ENCODE data around the gene FXR2. TPM values are rescaled to one million over a fixed set of nuclear protein-coding genes. Genes with fewer than 3 reads are reported as not detected.
A peak's percentile ranks its signal among the peaks of the same experiment; 100 is the strongest.
"Not testable (repeated sequence)": the region's sequence is repeated elsewhere in the genome, so short reads cannot be mapped to it uniquely, and the experiment has no call there.

FXR2 gene
- polyA plus RNA-seq, 3 donors, result 48.9 to 54.0 (median 52.3) TPM

GRCh38 chr17:7631398-7632380 is 17.0 kb upstream of the FXR2 start:
- DNase-seq, result no peak

- no peak for DNase-seq
These were observed 15.4 kb upstream of the FXR2 start, which contains the start of gene SHBG for GRCh38 chr17:7629939-7630571. Gene SHBG (plus strand): TSS chr17:7630135. CDS start chr17:7630173, 38 bp downstream.

GRCh38 chr17:7627250-7628121 is 12.8 kb upstream of the FXR2 start, which contains the start of gene SAT2:
Gene SAT2 (minus strand): TSS chr17:7627821. CDS start chr17:7627635, 186 bp downstream.
- peak; percentile 94 for DNase-seq

GRCh38 chr17:7626956-7627249 is 12.2 kb upstream of the FXR2 start:
- no peak for DNase-seq

DNA sequence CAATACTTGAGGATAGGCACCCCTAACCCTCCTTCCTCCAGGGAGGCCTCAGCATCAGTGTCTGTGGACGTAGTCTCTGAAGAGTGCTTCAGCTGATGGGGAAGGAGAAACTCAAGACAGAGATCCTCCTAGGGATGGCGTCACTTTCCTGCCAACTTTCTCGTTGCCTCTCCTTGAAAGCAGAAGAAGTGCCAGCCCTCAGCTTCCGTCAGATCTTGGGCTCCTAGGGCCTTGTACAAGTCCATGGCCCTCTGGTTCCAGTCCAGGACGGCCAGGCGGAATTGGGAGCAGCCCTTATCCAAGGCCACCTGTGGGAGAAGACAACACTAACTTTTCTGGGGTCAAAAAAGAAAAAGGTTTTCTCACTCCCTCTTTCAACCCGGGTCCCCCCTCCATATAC is 11.6 kb upstream of the FXR2 start:
- no peak for DNase-seq

DNA sequence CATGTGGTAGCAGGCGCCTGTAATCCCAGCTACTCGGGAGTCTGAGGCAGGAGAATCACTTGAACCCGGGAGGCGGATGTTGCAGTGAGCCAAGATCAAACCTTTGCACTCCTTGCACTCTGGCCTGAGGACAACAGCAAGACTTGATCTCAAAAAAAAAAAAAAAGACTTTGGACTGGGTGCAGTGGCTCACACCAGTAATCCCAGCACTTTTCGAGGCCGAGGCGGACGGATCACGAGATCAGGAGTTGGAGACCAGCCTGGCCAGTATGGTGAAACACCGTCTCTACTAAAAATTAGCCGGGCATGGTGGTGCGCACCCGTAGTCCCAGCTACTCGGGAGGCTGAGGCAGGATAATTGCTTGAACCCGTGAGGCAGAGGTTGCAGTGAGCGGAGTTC is 11.1 kb upstream of the FXR2 start:
- DNase-seq, result not testable (repeated sequence)

- DNase-seq, result no peak
These were observed 9.0 kb upstream of the FXR2 start for GRCh38 chr17:7623661-7624060.

- no peak for DNase-seq
These were observed 6.1 kb upstream of the FXR2 start for GRCh38 chr17:7620835-7621234.

DNA sequence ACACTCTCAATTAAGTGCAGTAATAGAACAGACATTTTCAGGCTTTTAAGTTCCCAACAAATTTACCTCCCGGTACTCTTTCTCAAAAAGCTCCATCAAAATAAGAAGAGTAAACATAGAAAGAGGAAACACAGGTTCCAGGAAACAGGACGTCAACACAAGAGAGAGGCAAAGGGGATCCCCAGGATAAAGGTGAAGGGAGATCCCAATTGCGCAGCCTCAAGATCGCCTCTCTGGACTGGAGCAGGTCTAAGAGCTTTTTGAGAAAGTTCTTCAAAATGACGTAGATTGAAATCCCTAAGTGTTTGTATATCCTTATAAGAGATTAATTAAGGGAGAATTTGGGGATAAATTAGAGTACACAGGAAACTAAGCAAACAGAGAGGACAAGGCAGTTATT is 3.9 kb upstream of the FXR2 start:
- DNase-seq, result no peak

- DNase-seq, result no peak
These were observed 609 bp upstream of the FXR2 start for GRCh38 chr17:7615265-7615747.

- no peak for DNase-seq
These were observed 800 bp downstream of the FXR2 start for GRCh38 chr17:7613769-7614424.

GRCh38 chr17:7612294-7612640 is 2.4 kb downstream of the FXR2 start:
- DNase-seq, result no peak

DNA sequence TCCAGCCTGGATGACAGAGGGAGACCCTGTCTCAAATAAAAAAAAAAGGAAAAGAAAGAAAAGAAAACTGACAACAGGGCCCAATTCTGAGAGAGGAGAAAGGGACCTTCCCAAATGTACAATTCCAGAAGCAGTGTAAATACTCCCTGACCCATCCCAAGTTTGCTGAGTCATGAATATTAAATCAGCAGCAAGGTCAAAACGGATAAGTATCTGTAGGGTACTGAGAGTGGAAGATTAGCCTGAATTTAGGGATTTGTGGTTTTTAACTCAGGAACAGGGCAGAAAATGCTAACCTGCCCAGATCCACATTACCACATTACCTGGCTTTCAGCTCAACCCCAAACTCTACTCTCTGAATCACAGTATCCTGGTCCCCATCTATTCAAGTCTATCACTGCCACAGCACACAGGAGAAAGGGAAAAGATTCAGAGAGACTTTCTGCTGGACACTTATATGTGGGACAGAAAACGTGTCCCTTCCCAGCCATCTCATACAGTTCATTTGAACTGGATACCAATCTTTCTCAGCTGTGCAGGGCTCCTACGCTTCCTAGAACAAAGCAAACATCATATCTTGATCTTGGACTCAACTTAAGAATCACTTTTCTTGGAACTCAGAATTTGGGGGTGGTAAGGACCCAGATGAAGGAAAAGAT is 2.9 kb downstream of the FXR2 start:
- no peak for DNase-seq

GRCh38 chr17:7610641-7611040 is 4.1 kb downstream of the FXR2 start:
- DNase-seq, result no peak

DNA sequence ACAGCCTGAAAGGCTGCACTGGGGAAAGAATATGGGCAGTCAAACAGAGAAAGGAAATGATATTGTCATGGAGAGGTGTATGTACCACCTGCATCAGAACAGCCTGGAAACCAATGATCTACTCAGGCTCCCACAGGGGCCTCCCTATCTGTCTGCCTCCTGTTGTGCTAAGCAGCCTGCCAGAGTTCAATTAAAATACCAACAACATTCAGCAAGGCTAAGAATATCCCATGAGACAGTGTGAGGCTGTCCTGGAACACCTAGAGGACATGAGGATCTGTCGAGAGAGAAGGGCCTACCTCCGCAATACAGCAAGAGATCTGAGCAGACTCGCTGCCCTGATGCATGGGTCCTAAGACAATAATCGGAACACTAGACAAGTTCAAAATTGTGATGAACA is 8.4 kb downstream of the FXR2 start:
- DNase-seq, result no peak

GRCh38 chr17:7597561-7597960 is 17.1 kb downstream of the FXR2 start:
- DNase-seq, result not testable (repeated sequence)

- DNase-seq, result no peak
These were observed 21.4 kb downstream of the FXR2 start for GRCh38 chr17:7593296-7593695.

- no peak for DNase-seq
These were observed 22.2 kb downstream of the FXR2 start for GRCh38 chr17:7592422-7593021.

DNA sequence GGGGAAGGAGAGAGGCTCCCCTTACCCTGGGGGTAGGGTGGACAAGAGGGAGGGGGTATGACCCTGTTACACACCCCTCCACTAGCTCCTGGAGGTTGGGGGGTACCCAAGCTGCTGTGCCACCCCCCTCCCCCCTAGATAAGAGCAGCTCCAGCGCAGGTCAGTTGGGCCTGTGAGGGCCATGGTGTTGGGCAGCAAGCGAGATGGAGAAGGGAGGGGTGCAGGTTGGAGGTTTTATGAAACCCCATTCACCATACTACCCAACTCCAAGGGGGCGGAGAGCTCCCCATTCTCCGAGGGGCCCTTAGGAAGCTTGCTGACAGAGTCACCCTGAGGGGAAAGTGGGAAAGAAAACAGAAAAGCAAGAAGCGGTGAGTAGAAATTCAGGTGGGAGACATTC is 23.1 kb downstream of the FXR2 start:
- DNase-seq, result no peak

GRCh38 chr17:7590743-7591142 is 24.0 kb downstream of the FXR2 start:
- DNase-seq, result no peak
